Measurements from ENCODE around the gene PLA2G3.

PLA2G3 gene

GRCh38 chr22:31134688-31135087 is 5.6 kb downstream of the PLA2G3 start:
- TF ChIP-seq CTCF (IDR thresholded peaks at IDR 0.05; ENCODE audit: insufficient read depth, low read depth, low read length, missing control alignments), result no peak
- H3K4me3 ChIP-seq (ENCODE audit: low read length), result no peak overlapping the region

DNA sequence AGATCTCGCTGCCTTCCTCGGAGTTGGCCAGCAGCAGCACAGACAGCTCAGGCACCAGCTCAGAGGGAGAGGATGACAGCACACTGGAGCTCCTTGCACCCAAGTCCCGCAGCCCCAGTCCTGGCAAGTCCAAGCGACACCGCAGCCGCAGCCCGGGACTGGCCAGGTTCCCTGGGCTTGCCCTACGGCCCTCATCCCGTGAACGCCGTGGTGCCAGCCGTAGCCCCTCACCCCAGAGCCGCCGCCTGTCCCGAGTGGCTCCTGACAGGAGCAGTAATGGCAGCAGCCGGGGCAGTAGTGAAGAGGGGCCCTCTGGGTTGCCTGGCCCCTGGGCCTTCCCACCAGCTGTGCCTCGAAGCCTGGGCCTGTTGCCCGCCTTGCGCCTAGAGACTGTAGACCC is 6.4 kb downstream of the PLA2G3 start:
- TF ChIP-seq CTCF (IDR thresholded peaks at IDR 0.05; ENCODE audit: insufficient read depth, low read depth, low read length, missing control alignments), result no peak
- no peak overlapping the region for H3K4me3 ChIP-seq (ENCODE audit: low read length)

More at GRCh38 chr22:31134688-31135087, 5.6 kb downstream of the PLA2G3 start:
- no peak for DNase-seq (ENCODE audit: low read depth)

GRCh38 chr22:31130873-31131272 is 9.4 kb downstream of the PLA2G3 start:
- TF ChIP-seq CTCF (IDR thresholded peaks at IDR 0.05; ENCODE audit: insufficient read depth, low read depth, low read length, missing control alignments), result no peak
- DNase-seq (ENCODE audit: low read depth), result no peak
- H3K4me3 ChIP-seq (ENCODE audit: low read length), result no peak overlapping the region

More for the DNA sequence above, 6.4 kb downstream of the PLA2G3 start:
- DNase-seq (ENCODE audit: low read depth), result no peak

GRCh38 chr22:31128156-31128555 is 12.2 kb downstream of the PLA2G3 start:
- no peak for TF ChIP-seq CTCF (IDR thresholded peaks at IDR 0.05; ENCODE audit: insufficient read depth, low read depth, low read length, missing control alignments)
- H3K4me3 ChIP-seq (ENCODE audit: low read length), result no peak overlapping the region
- no peak for DNase-seq (ENCODE audit: low read depth)

DNA sequence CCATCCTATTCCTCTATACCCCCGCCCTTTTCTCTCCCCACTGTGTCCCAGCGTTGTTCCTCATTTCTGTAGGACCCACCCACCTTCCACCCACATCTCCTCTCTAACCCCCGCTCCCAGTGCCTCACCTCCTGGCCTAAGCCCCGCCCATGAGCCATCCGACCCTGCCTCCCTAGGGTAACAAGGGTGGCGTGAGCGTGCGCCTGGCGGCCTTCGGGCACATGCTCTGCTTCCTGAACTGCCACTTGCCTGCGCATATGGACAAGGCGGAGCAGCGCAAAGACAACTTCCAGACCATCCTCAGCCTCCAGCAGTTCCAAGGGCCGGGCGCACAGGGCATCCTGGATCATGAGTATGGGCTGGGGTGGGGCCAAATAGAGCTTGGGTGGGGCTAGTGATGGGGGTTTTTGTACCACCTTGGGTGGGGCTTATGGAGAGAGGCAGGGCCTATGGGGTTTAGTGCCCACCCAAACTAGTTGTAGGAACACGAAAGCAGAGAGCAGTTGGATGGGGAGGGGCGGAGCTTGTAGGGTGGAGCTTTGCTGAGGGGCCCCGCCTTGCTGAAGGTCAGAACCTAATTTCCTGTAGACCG is 13.0 kb downstream of the PLA2G3 start:
- H3K4me3 ChIP-seq (ENCODE audit: low read length), result no peak overlapping the region
- no peak for TF ChIP-seq CTCF (IDR thresholded peaks at IDR 0.05; ENCODE audit: insufficient read depth, low read depth, low read length, missing control alignments)
- no peak for DNase-seq (ENCODE audit: low read depth)

DNA sequence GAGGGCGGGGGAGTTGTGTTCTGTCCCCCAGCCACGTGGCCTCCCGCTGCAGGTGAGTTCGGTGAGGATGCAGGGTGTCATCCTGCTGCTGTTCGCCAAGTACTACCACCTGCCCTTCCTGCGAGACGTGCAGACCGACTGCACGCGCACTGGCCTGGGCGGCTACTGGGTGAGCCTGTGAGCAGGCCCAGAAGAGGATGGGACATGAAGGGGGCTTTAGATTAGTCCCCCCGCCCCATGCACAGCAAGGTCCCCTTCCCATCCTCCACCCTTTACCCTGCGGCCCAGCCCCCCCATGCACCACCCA is 13.5 kb downstream of the PLA2G3 start:
- no peak for DNase-seq (ENCODE audit: low read depth)
- no peak for TF ChIP-seq CTCF (IDR thresholded peaks at IDR 0.05; ENCODE audit: insufficient read depth, low read depth, low read length, missing control alignments)
- H3K4me3 ChIP-seq (ENCODE audit: low read length), result no peak overlapping the region

- no peak for TF ChIP-seq CTCF (IDR thresholded peaks at IDR 0.05; ENCODE audit: insufficient read depth, low read depth, low read length, missing control alignments)
- DNase-seq (ENCODE audit: low read depth), result no peak
- H3K4me3 ChIP-seq (ENCODE audit: low read length), result no peak overlapping the region
Measured at GRCh38 chr22:31126128-31126868, 14.0 kb downstream of the PLA2G3 start.

All from epithelial cell of esophagus (primary cell).